ENCODE measurements around the gene PTF1A. TPM values are rescaled to one million over a fixed set of nuclear protein-coding genes. Genes with fewer than 3 reads are reported as not detected.

PTF1A gene
- polyA plus RNA-seq, 1 of the 3 experiments (the other 2 are of a cell fraction) = not detected

- TF ChIP-seq ZBTB33 (IDR thresholded peaks at IDR 0.05; ENCODE audit: borderline replicate concordance, low read depth) (no peak), USF1 (IDR thresholded peaks at IDR 0.05; ENCODE audit: borderline replicate concordance, low read depth) (no peak), RXRA (IDR thresholded peaks at IDR 0.05; ENCODE audit: borderline replicate concordance, low read depth) (no peak), RCOR1 (IDR thresholded peaks at IDR 0.05; ENCODE audit: low read length) (no peak), FOXM1 (IDR thresholded peaks at IDR 0.05; ENCODE audit: low read depth) (no peak)
Measured at GRCh38 chr10:23217471-23217870, 25.4 kb downstream of the PTF1A start (continued).

- no peaks in the 10 kb centered on the region for H3K36me3 ChIP-seq (replicated peaks in 1 of 2; ENCODE audit: control insufficient read depth in 1 of 2, insufficient read depth in 2 of 2, low read length in 1 of 2)
- WGBS (ENCODE audit: low lambda C conversion rate) = 8% methylated on average over 1 of the region's 1 CpG
- ChIA-PET CTCF (no interaction called here), POLR2A (no interaction called here)
- H3K27me3 ChIP-seq (ENCODE audit: insufficient read depth) = no peaks in the 10 kb centered on the region
- no peak overlapping the region for H3K27ac ChIP-seq (ENCODE audit: low read depth in 2 of 2, low read length in 1 of 2)
- no peaks in the 10 kb centered on the region for H3K9me3 ChIP-seq
- no peak overlapping the region for H2AFZ ChIP-seq (ENCODE audit: low read depth)
- H3K79me2 ChIP-seq (ENCODE audit: insufficient read depth) = no peaks in the 10 kb centered on the region
- TF ChIP-seq TAF1 (IDR thresholded peaks at IDR 0.05; ENCODE audit: borderline replicate concordance, low read depth, low read length) = no peak
- TF ChIP-seq YY1 (IDR thresholded peaks at IDR 0.05; ENCODE audit: low read depth) = no peak
- TF ChIP-seq PBX3 (IDR thresholded peaks at IDR 0.05) = no peak
- TF ChIP-seq CHD2 (IDR thresholded peaks at IDR 0.05; ENCODE audit: low read length, partially characterized antibody) = no peak
- TF ChIP-seq RCOR1 (IDR thresholded peaks at IDR 0.05; ENCODE audit: low read length) = no peak
- TF ChIP-seq MXI1 (IDR thresholded peaks at IDR 0.05; ENCODE audit: low read depth, low read length) = no peak
- no peak for TF ChIP-seq RFX5 (IDR thresholded peaks at IDR 0.05; ENCODE audit: low read length)
- TF ChIP-seq EZH2phosphoT487 (IDR thresholded peaks at IDR 0.05; ENCODE audit: borderline replicate concordance, low read depth) = no peak
- no peak for TF ChIP-seq TEAD4 (IDR thresholded peaks at IDR 0.05; ENCODE audit: borderline replicate concordance, insufficient read depth)
- TF ChIP-seq USF2 (IDR thresholded peaks at IDR 0.05; ENCODE audit: borderline replicate concordance, low read depth, low read length) = no peak
- H3K4me1 ChIP-seq (ENCODE audit: control insufficient read depth in 1 of 2, insufficient read depth in 2 of 2, low read depth in 1 of 2, low read length in 1 of 2) = no peaks in the 10 kb centered on the region
- H3K4me2 ChIP-seq = no peak overlapping the region
- no peak for DNase-seq
- H3F3A ChIP-seq (replicated peaks; ENCODE audit: insufficient read depth) = no peaks in the 10 kb centered on the region
- no peaks in the 10 kb centered on the region for H3K9me2 ChIP-seq
- no peaks in the 10 kb centered on the region for H4K20me1 ChIP-seq (ENCODE audit: insufficient read depth)
- no peak overlapping the region for H3K4me3 ChIP-seq (ENCODE audit: low read depth in 2 of 2, low read length in 1 of 2)
- no peak overlapping the region for H3K9ac ChIP-seq
Measured at GRCh38 chr10:23230582-23230981, 38.5 kb downstream of the PTF1A start.
